Retinal pigment epithelial cell (primary cell): ENCODE data around the gene WDR93.

Experiments used
- DNase-seq: peaks from one replicate; pipeline ENCODE4 v3.0.0-alpha.2; 2010; ENCODE audit warnings: low read depth
- H3K4me3 ChIP-seq: 2 replicates; pipeline ENCODE4 v1.5.1; 2011; ENCODE audit warnings: mild to moderate bottlenecking, low read length, control low read depth, moderate library complexity
- CTCF ChIP-seq: conservative IDR thresholded peaks from 2 replicates; pipeline ENCODE4 v1.5.1; 2011; ENCODE audit warnings: low read depth, low read length, control low read depth, inconsistent platforms

WDR93 gene

GRCh38 chr15:89754361-89755154, 63.9 kb downstream of the WDR93 start:
- TF ChIP-seq CTCF: no peak
- no peak overlapping the region for H3K4me3 ChIP-seq
- no peak for DNase-seq

GRCh38 chr15:89755701-89756100, 65.1 kb downstream of the WDR93 start:
- DNase-seq: no peak
- no peak overlapping the region for H3K4me3 ChIP-seq
- TF ChIP-seq CTCF: no peak

GRCh38 chr15:89756897-89757296, 66.3 kb downstream of the WDR93 start:
- DNase-seq: no peak
- H3K4me3 ChIP-seq: no peak overlapping the region
- TF ChIP-seq CTCF: no peak

GRCh38 chr15:89758283-89758682, 67.7 kb downstream of the WDR93 start:
- DNase-seq: no peak
- no peak overlapping the region for H3K4me3 ChIP-seq
- no peak for TF ChIP-seq CTCF

- no peak overlapping the region for H3K4me3 ChIP-seq
- no peak for DNase-seq
- no peak for TF ChIP-seq CTCF
Observed at GRCh38 chr15:89758981-89759380, 68.4 kb downstream of the WDR93 start.

- no peak for DNase-seq
- TF ChIP-seq CTCF: no peak
- no peak overlapping the region for H3K4me3 ChIP-seq
Observed at GRCh38 chr15:89759835-89760234, 69.2 kb downstream of the WDR93 start.

GRCh38 chr15:89760303-89761008, 69.8 kb downstream of the WDR93 start:
- TF ChIP-seq CTCF: peak; percentile 98
- H3K4me3 ChIP-seq: no peak overlapping the region
- no peak for DNase-seq
